C4-2B (cell line): ENCODE data around the gene SLC22A7.

Source experiments
- ZFX ChIP-seq: fragments of 450-650 bp; IDR thresholded peaks from 2 replicates; pipeline ENCODE4 v1.6.1; 2017
- TF ChIP-seq, protein P1 (sequence below): fragments of 450-650 bp; conservative IDR thresholded peaks from 2 replicates; pipeline ENCODE4 v1.5.1; 2017; ENCODE audit warnings: mild to moderate bottlenecking

GRCh38 chr6:43275801-43276576 is 22.1 kb upstream of the SLC22A7 start:
- TF ChIP-seq, protein P1, sequence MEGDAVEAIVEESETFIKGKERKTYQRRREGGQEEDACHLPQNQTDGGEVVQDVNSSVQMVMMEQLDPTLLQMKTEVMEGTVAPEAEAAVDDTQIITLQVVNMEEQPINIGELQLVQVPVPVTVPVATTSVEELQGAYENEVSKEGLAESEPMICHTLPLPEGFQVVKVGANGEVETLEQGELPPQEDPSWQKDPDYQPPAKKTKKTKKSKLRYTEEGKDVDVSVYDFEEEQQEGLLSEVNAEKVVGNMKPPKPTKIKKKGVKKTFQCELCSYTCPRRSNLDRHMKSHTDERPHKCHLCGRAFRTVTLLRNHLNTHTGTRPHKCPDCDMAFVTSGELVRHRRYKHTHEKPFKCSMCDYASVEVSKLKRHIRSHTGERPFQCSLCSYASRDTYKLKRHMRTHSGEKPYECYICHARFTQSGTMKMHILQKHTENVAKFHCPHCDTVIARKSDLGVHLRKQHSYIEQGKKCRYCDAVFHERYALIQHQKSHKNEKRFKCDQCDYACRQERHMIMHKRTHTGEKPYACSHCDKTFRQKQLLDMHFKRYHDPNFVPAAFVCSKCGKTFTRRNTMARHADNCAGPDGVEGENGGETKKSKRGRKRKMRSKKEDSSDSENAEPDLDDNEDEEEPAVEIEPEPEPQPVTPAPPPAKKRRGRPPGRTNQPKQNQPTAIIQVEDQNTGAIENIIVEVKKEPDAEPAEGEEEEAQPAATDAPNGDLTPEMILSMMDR = no peak
- TF ChIP-seq ZFX = no peak
